HG03159 (cell line): ENCODE data around the gene MALSU1.

ENCODE experiments used
- ATAC-seq: cut with Tn5 transposase; IDR thresholded peaks from one replicate; pipeline ENCODE4 v1.9.1; 2021; ENCODE audit warnings: mild to moderate bottlenecking, moderate library complexity; ENCODE audit not compliant: unreplicated experiment

MALSU1 gene

GRCh38 chr7:23335136-23335535 is 36.0 kb downstream of the MALSU1 start:
- no peak for ATAC-seq

- no peak for ATAC-seq
These were observed 36.5 kb downstream of the MALSU1 start for GRCh38 chr7:23335621-23336020.

GRCh38 chr7:23336086-23336485 is 36.9 kb downstream of the MALSU1 start:
- no peak for ATAC-seq

DNA sequence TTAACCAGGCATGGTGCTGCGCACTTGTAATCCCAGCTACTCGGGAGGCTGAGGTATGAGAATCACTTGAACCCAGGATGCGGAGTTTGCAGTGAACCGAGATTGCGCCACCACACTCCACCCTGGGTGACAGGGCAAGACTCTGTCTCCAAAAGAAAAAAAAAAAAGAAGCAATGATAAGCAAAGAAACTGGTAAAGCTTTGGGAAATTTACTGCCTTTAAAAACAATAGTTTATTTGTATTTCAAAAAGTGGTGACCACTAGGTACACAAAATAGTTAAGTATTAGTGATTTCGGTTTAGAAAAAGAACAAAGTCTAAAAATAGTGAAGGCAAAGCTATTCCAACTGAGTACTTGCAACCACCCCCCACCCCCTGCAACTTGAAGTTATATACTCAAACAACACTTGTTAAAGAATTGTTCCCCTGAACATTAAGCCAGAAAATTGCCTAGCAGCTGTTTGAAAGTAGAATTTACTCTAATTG is 37.7 kb downstream of the MALSU1 start:
- no peak for ATAC-seq

DNA sequence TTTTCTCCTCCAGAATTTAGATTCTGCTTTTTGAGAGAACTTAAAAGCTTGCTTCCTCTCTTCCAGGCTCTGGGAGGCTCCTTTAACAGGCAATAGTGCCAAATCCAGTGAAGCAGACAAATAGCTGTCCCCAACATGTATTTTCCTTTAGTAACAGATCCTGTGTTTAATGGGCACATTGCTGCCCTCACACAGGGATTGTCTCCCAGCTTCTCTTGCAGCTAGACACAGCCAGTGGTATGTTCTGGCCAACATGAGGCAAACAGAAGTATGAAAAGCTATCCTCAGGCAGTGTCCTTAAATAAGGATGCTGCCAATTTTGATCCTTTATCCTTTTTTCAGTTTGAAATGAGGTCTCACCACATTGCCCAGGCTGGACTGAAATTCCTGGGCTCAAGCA is 38.2 kb downstream of the MALSU1 start:
- no peak for ATAC-seq

DNA sequence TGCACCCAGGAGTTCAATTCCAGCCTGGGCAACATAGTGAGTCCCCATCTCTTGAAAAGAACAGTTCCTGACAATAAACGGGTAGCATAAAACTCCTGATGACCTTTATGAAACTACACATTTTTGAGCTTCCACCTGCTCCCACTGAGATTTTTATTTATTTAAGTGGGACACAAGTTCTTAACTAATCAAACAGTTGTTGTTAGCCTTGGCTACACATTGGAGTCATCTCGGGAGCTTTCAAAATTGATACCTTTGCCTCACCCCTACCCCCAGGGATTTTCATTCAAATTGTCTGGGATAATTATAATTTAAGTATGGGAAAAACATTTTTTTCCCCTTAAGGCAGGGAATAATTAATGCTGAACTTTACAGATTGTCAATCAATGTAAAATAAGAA is 39.3 kb downstream of the MALSU1 start:
- ATAC-seq = no peak

DNA sequence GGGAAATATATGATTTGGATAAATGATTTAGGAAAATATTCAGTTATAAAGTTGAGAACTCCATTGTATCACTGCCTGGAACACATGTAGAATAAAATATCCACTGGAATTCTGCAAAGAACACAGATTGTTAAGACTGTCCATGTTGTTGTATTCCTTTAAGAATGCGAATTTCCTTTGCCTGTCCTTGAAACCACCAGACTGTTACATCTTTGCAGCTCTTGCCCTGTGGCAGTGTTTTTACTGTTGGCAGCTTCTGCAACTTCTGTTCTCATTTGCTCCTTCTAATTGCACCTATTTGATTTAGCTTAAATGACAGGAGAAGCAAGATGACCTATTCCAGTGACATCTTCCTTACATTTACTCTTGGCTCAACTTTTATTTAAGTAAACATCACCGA is 39.7 kb downstream of the MALSU1 start:
- ATAC-seq = no peak

DNA sequence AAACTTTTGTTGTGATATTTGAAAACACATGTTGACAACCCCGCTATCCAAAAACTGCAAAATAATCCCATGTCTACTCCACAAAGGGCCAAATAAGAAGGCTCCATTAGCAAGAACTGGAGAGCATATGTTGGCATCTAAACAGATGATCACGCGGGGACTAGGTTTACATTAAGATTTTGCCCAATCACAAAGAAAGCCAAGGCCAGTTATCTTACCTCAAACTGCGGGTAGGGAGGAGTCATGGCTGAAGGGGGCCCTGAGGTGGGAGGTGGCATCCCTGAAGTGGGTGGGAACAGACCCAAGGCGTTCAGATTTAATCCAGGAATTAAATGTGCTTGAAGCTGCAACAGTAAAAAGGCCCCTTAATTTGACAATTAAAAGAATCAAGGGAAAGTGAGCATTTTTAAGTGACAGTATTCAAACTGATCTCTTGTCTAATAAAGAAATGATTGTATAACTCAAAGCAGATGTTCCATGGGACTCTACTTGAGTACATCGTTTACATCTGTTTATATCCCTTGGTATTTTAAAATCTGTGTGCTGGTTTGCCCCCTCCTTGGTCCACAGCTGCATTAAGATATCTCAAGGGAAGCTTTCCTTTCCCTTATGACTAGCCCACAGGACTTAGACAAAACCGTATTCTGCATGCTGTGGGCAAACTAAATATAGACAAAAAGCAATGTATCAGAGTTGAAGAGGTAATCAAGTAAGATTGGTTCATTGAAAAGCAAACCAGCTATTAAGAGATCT is 42.9 kb downstream of the MALSU1 start:
- no peak for ATAC-seq

- ATAC-seq = no peak
These were observed 44.0 kb downstream of the MALSU1 start for GRCh38 chr7:23343102-23343501.

GRCh38 chr7:23343806-23344475 is 44.8 kb downstream of the MALSU1 start:
- ATAC-seq = no peak

DNA sequence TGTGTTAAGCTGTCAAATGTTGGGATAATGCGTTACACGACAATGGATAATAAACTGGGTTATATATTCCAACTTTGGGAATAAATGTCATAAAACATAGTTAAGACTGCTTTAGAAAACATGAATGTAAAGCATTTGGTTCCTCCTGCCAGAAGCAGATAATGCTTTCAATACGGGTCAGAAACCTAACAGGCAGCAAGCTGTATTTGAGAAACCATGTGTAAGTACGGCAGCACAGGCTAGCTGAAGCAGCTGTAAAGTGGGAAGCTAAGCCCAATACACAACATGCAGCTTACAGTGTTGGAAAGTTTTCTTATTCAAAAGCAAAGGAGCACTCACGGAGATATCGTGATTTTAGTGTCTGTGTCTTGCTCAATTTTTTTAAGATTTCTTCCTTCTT is 46.5 kb downstream of the MALSU1 start:
- ATAC-seq = no peak

- ATAC-seq = no peak
These were observed 47.2 kb downstream of the MALSU1 start for GRCh38 chr7:23346316-23346715.

DNA sequence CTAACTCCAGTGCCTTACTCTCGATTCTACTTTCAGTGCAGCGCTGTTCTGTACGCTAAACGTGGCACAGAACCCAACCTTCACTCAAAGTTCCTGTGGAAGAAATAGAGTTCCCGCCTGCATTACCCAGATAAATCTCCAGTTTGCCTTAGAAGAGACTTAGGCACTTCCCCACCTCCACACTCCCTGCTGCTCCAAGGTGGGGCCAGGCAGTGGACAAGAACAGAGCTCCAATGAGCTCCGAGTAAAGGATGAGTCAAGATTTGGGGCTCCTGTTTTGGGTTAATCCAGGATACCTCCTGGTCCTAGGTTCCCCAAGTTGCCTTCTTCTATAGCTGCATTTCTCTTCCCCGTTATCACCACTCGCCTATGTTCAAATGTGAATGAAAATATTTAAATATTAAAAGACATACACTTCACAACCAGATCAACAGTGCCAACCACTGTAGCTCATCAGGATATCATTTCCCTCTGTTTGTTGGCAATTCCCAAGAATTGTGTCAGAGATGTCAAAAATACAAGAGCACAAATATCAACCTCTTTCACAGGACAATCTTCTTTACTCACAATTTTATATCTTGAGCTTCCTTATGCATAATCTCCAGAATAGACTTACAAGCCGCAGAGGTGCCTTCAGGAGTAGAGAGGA is 48.0 kb downstream of the MALSU1 start:
- ATAC-seq = no peak

DNA sequence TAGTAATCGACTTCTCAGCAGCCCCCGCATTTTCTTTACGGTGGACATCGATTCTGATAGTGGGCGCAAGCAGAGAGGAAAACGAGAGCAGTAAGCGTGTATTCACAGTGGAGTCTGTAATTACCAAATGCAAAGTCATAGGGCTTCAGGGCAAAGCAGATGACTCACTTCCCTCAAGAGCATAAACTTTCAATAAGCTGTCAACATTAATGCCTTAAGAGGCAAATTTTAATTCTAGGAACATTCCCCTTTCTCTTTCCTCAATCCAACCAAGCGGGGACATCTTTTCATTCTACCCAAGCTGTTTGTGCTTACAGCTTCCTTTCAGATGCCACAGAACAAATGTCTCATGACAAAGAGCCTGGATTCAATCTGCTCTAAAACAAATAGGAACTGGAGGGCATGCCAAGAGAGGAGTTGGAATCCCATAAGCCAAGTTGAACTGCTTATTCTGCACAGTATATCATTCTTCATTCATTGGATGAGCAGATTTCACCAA is 48.6 kb downstream of the MALSU1 start:
- no peak for ATAC-seq

GRCh38 chr7:23349484-23350157 is 50.5 kb downstream of the MALSU1 start:
- ATAC-seq = no peak

- ATAC-seq = no peak
These were observed 51.3 kb downstream of the MALSU1 start for GRCh38 chr7:23350466-23350865.

- ATAC-seq = no peak
These were observed 54.0 kb downstream of the MALSU1 start for GRCh38 chr7:23353172-23353571.

GRCh38 chr7:23356168-23356567 is 57.0 kb downstream of the MALSU1 start:
- ATAC-seq = no peak

GRCh38 chr7:23356726-23357125 is 57.6 kb downstream of the MALSU1 start:
- ATAC-seq = no peak

DNA sequence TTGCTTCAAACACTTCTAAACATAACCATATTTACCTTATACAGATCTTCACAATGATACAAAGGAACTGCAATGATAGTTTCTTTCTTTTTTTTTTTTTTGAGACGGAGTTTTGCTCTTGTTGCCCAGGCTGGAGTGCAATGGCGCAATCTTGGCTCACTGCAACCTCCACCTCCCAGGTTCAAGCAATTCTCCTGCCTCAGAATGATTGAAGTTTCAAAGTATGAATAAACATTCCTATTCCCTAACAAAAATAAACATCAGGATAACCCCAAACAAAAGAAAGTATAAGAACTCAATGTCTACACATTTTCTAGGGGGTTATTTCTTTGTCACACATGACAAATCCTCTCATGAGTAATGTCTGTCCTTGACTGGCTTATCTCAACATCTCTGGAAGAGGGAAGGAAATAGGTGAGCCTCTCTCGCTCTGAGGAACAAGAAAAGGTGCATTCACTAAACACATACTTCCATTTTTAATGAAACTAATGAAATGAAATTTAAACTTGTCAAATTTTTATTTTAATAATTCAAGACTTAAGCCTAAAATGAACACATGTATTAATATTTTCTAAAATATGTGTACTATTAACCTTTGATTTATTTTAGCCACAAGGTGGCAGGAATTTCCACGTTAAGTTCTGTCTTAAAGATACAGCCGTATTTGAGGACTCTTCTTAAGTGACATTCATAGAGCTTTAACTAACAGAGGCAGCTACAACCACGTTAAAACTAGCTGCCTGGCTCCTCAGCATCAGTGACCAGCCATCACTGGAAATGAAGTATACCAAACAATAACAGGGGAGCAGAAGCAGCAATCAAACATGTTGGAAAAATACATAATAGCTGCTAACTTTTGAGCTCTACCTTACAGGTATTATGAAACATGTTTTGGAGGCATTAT is 58.3 kb downstream of the MALSU1 start:
- peak; percentile 56 for ATAC-seq
